Measurements from ENCODE around the gene ENAH.

ENAH gene

GRCh38 chr1:225555821-225556220, 97.1 kb downstream of the ENAH start:
- Histone ChIP-seq H3K4me1 (ENCODE audit: control insufficient read depth in 1 of 2, insufficient read depth in 2 of 2, low read length in 2 of 2) (peaks cover 0 to 5% of the 10 kb centered on the region in 2 donors), H3K27ac (ENCODE audit: low read length) (no peak overlapping the region), H3K27me3 (ENCODE audit: low read depth, low read length) (no peaks in the 10 kb centered on the region), H3K4me3 (ENCODE audit: low read depth in 1 of 2, low read length in 2 of 2) (no peak overlapping the region), H3K36me3 (ENCODE audit: control insufficient read depth in 1 of 2, insufficient read depth in 2 of 2, low read length in 2 of 2) (no peaks in the 10 kb centered on the region), H3K9me3 (ENCODE audit: control insufficient read depth in 1 of 2, low read length in 2 of 2) (peaks cover 0 to 7% of the 10 kb centered on the region in 2 donors)

DNA sequence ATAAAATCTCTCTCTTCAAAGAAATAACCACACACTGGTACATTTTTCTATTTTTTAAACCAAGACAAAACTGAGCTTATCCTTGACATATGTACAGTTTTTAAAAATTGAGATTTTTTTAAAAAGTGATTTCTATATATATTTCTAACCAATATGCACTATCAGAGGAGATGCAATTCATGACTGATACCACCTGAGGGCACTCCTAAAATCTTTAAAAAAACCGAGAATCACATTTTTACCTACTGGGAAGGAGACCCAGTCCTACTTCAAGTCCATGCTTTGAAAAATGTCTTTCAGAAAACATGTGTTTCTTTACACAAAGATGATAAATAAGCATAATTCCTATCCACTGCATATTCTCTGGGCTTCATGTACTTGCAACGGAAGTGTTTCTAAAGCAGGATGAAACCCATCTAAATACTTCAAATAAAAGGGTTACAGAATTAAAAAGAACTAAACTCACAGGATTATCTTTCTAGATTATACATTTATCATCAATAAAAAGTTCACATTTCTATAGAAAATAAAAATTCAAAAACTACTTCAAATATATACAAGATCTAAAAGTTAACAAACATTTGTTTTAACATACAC, 98.6 kb downstream of the ENAH start:
- H3K9me3 ChIP-seq (ENCODE audit: control insufficient read depth in 1 of 2, low read length in 2 of 2), result peaks cover 0 to 7% of the 10 kb centered on the region in 2 donors
- no peak overlapping the region for H3K27ac ChIP-seq (ENCODE audit: low read length)
- H3K27me3 ChIP-seq (ENCODE audit: low read depth, low read length), result no peaks in the 10 kb centered on the region
- no peak overlapping the region for H3K4me3 ChIP-seq (ENCODE audit: low read depth in 1 of 2, low read length in 2 of 2)
- no peaks in the 10 kb centered on the region for H3K36me3 ChIP-seq (ENCODE audit: control insufficient read depth in 1 of 2, insufficient read depth in 2 of 2, low read length in 2 of 2)
- peaks cover 0 to 8% of the 10 kb centered on the region in 2 donors for H3K4me1 ChIP-seq (ENCODE audit: control insufficient read depth in 1 of 2, insufficient read depth in 2 of 2, low read length in 2 of 2)

DNA sequence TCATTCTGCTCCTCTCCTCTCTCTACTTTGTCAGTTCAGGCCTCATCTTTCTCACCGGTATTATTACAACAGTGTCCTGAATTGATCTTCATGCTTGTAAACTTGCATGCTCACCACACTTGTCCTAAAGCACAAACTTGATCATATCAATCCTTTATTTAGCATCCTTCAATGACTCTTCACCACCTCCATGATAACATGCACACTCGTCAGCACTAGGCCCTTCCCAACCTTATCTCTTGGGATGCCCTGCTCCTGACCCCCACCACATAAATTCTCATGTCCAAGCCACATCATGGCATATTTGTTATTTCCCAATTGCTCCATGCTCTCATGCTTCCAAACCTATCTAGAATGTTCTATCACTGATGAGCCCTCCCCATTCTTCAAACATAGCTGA, 103.1 kb downstream of the ENAH start:
- Histone ChIP-seq H3K4me1 (ENCODE audit: control insufficient read depth in 1 of 2, insufficient read depth in 2 of 2, low read length in 2 of 2) (peaks cover 0 to 8% of the 10 kb centered on the region in 2 donors), H3K9me3 (ENCODE audit: control insufficient read depth in 1 of 2, low read length in 2 of 2) (no peaks in the 10 kb centered on the region), H3K27me3 (ENCODE audit: low read depth, low read length) (no peaks in the 10 kb centered on the region), H3K36me3 (ENCODE audit: control insufficient read depth in 1 of 2, insufficient read depth in 2 of 2, low read length in 2 of 2) (no peaks in the 10 kb centered on the region), H3K27ac (ENCODE audit: low read length) (no peak overlapping the region), H3K4me3 (ENCODE audit: low read depth in 1 of 2, low read length in 2 of 2) (no peak overlapping the region)

- Histone ChIP-seq H3K36me3 (ENCODE audit: control insufficient read depth in 1 of 2, insufficient read depth in 2 of 2, low read length in 2 of 2) (no peaks in the 10 kb centered on the region), H3K4me3 (ENCODE audit: low read depth in 1 of 2, low read length in 2 of 2) (no peak overlapping the region), H3K27ac (ENCODE audit: low read length) (peak overlapping the region; percentile 28), H3K27me3 (ENCODE audit: low read depth, low read length) (no peaks in the 10 kb centered on the region), H3K4me1 (ENCODE audit: control insufficient read depth in 1 of 2, insufficient read depth in 2 of 2, low read length in 2 of 2) (peaks cover 0 to 19% of the 10 kb centered on the region in 2 donors), H3K9me3 (ENCODE audit: control insufficient read depth in 1 of 2, low read length in 2 of 2) (no peaks in the 10 kb centered on the region)
Observed at GRCh38 chr1:225548140-225548857, 104.6 kb downstream of the ENAH start.

DNA sequence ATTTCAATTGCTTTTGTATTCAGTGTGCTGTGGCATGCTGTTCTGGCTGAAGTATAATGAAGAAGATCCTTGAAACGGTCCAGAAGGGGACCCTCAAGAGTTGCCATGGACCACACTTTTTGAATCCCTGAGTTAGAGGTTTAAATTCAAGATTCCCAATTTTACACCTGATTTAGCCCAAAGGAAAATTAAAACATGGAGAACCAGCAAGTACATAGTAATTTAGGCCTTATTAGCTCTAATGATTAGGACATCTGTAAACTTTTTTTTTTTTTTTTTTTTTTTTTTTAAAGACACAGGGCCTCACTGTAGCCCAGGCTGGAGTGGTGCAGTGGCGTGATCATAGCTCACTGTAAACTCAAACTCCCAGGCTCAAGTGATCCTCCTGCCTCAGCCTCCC, 107.3 kb downstream of the ENAH start:
- no peaks in the 10 kb centered on the region for H3K27me3 ChIP-seq (ENCODE audit: low read depth, low read length)
- H3K27ac ChIP-seq (ENCODE audit: low read length), result no peak overlapping the region
- peaks cover 0 to 14% of the 10 kb centered on the region in 2 donors for H3K4me1 ChIP-seq (ENCODE audit: control insufficient read depth in 1 of 2, insufficient read depth in 2 of 2, low read length in 2 of 2)
- H3K36me3 ChIP-seq (ENCODE audit: control insufficient read depth in 1 of 2, insufficient read depth in 2 of 2, low read length in 2 of 2), result no peaks in the 10 kb centered on the region
- no peaks in the 10 kb centered on the region for H3K9me3 ChIP-seq (ENCODE audit: control insufficient read depth in 1 of 2, low read length in 2 of 2)
- no peak overlapping the region for H3K4me3 ChIP-seq (ENCODE audit: low read depth in 1 of 2, low read length in 2 of 2)

DNA sequence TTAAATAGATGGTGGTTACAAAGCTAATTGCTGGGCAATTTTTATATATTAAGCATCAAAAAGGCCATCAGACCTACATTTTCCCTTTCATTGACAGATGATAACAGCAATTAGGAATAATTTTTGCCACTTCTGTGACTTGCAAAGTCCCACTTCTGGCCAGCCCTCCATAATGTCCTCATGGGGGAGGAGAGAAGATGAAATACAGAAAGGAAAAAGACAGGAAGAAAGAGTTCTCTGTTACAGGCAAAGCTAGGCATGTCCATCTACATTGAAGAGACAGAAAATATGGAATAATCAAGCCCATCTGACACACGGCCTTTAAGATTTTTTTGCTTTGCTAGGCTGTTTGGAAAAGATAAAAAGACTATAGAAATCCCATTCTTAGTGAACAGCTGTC, 108.0 kb downstream of the ENAH start:
- no peak overlapping the region for H3K27ac ChIP-seq (ENCODE audit: low read length)

GRCh38 chr1:225544263-225544662, 108.7 kb downstream of the ENAH start:
- Histone ChIP-seq H3K9me3 (ENCODE audit: control insufficient read depth in 1 of 2, low read length in 2 of 2) (no peaks in the 10 kb centered on the region), H3K27ac (ENCODE audit: low read length) (no peak overlapping the region), H3K4me3 (ENCODE audit: low read depth in 1 of 2, low read length in 2 of 2) (no peak overlapping the region), H3K27me3 (ENCODE audit: low read depth, low read length) (no peaks in the 10 kb centered on the region), H3K4me1 (ENCODE audit: control insufficient read depth in 1 of 2, insufficient read depth in 2 of 2, low read length in 2 of 2) (peaks cover 0 to 15% of the 10 kb centered on the region in 2 donors), H3K36me3 (ENCODE audit: control insufficient read depth in 1 of 2, insufficient read depth in 2 of 2, low read length in 2 of 2) (no peaks in the 10 kb centered on the region)

More for the DNA sequence above, 108.0 kb downstream of the ENAH start:
- Histone ChIP-seq H3K9me3 (ENCODE audit: control insufficient read depth in 1 of 2, low read length in 2 of 2) (no peaks in the 10 kb centered on the region), H3K36me3 (ENCODE audit: control insufficient read depth in 1 of 2, insufficient read depth in 2 of 2, low read length in 2 of 2) (no peaks in the 10 kb centered on the region), H3K27me3 (ENCODE audit: low read depth, low read length) (no peaks in the 10 kb centered on the region), H3K4me3 (ENCODE audit: low read depth in 1 of 2, low read length in 2 of 2) (no peak overlapping the region), H3K4me1 (ENCODE audit: control insufficient read depth in 1 of 2, insufficient read depth in 2 of 2, low read length in 2 of 2) (peaks cover 0 to 11% of the 10 kb centered on the region in 2 donors)

DNA sequence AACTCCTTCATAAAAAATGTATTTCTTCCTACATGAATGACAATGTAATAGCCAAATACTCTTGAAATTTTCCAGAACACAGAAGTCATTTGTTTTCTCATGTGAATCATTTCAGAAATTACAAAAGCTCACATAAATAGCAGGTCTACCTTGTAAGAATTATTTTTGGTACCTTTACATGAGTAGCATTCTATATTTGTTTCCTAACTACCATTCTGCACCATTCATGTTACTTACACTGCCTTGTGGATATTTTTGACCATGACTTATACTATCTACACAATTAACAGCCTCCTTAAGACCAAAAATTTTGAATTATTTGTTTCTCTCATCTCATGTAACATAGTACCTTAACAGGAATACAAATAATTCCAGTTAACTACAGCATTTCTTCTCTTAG, 109.6 kb downstream of the ENAH start:
- Histone ChIP-seq H3K27ac (ENCODE audit: low read length) (no peak overlapping the region), H3K4me1 (ENCODE audit: control insufficient read depth in 1 of 2, insufficient read depth in 2 of 2, low read length in 2 of 2) (peaks cover 0 to 22% of the 10 kb centered on the region in 2 donors), H3K4me3 (ENCODE audit: low read depth in 1 of 2, low read length in 2 of 2) (no peak overlapping the region)

DNA sequence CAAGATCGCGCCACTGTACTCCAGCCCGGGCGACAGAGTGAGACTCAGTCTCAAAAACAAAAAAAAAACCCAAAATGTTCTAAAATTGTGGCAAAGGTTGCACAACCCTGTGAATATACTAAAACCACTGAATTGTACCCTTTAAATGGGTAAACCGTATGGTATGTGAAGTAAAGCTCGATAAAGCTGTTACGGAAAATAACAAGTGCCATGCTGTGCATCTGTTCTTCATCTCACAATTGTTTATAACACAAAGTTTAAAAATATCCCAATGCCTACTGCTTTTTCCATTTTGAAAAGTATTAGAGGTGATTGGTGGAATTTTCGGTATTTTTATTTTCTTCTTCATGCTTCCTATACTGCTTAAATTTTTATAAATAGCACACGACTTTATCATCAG, 111.5 kb downstream of the ENAH start:
- Histone ChIP-seq H3K27me3 (ENCODE audit: low read depth, low read length) (no peaks in the 10 kb centered on the region), H3K36me3 (ENCODE audit: control insufficient read depth in 1 of 2, insufficient read depth in 2 of 2, low read length in 2 of 2) (no peaks in the 10 kb centered on the region), H3K4me3 (ENCODE audit: low read depth in 1 of 2, low read length in 2 of 2) (no peak overlapping the region), H3K27ac (ENCODE audit: low read length) (no peak overlapping the region), H3K9me3 (ENCODE audit: control insufficient read depth in 1 of 2, low read length in 2 of 2) (no peaks in the 10 kb centered on the region), H3K4me1 (ENCODE audit: control insufficient read depth in 1 of 2, insufficient read depth in 2 of 2, low read length in 2 of 2) (peaks cover 0 to 23% of the 10 kb centered on the region in 2 donors)

More for the DNA sequence above, 109.6 kb downstream of the ENAH start:
- Histone ChIP-seq H3K36me3 (ENCODE audit: control insufficient read depth in 1 of 2, insufficient read depth in 2 of 2, low read length in 2 of 2) (no peaks in the 10 kb centered on the region), H3K9me3 (ENCODE audit: control insufficient read depth in 1 of 2, low read length in 2 of 2) (no peaks in the 10 kb centered on the region), H3K27me3 (ENCODE audit: low read depth, low read length) (no peaks in the 10 kb centered on the region)

DNA sequence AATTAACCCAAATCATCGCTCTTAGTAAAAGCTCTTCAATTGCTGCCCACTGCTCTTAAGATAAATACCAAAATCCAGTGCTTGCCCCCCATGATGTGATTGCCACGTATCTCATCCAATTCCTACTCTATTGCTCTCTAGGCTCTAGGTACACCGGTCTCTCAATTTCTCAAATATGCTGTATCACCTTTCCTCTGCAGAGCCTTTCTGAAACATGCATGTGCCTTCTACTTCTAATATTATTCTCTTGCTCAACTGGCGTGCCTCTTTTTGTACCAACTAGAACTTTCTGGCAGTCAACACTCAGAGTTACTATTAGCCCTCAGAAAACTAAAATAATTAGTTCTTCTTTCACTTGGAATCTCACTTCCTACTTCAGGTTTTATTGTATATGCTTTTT, 113.3 kb downstream of the ENAH start:
- Histone ChIP-seq H3K4me1 (ENCODE audit: control insufficient read depth in 1 of 2, insufficient read depth in 2 of 2, low read length in 2 of 2) (peaks cover 0 to 23% of the 10 kb centered on the region in 2 donors), H3K4me3 (ENCODE audit: low read depth in 1 of 2, low read length in 2 of 2) (no peak overlapping the region), H3K9me3 (ENCODE audit: control insufficient read depth in 1 of 2, low read length in 2 of 2) (no peaks in the 10 kb centered on the region), H3K27ac (ENCODE audit: low read length) (no peak overlapping the region), H3K27me3 (ENCODE audit: low read depth, low read length) (no peaks in the 10 kb centered on the region), H3K36me3 (ENCODE audit: control insufficient read depth in 1 of 2, insufficient read depth in 2 of 2, low read length in 2 of 2) (no peaks in the 10 kb centered on the region)

DNA sequence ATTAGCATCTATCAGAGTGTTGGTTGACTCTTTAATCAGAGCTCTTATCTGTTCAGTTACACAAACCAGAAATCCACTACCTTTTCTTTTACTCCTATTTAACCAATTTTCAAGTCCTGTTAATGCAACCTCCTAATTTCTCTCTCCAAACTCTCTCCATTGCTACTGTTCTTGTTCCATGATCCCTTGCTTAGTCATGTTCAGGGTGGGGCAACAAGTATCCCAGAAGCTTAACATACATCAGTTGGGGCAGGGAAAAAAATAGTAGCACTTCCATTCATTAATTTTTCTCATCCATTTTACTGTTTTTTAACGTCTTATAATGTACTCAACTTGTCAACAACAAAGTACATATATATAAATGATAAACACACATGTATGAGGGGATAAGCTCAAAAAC, 113.9 kb downstream of the ENAH start:
- no peaks in the 10 kb centered on the region for H3K36me3 ChIP-seq (ENCODE audit: control insufficient read depth in 1 of 2, insufficient read depth in 2 of 2, low read length in 2 of 2)
- peaks cover 0 to 19% of the 10 kb centered on the region in 2 donors for H3K4me1 ChIP-seq (ENCODE audit: control insufficient read depth in 1 of 2, insufficient read depth in 2 of 2, low read length in 2 of 2)
- no peak overlapping the region for H3K4me3 ChIP-seq (ENCODE audit: low read depth in 1 of 2, low read length in 2 of 2)
- no peak overlapping the region for H3K27ac ChIP-seq (ENCODE audit: low read length)
- H3K27me3 ChIP-seq (ENCODE audit: low read depth, low read length), result no peaks in the 10 kb centered on the region
- no peaks in the 10 kb centered on the region for H3K9me3 ChIP-seq (ENCODE audit: control insufficient read depth in 1 of 2, low read length in 2 of 2)
